ENCODE data around the gene KAZN.

- TF ChIP-seq CTCF (conservative IDR thresholded peaks at IDR 0.05 in 1 of 2, IDR thresholded peaks at IDR 0.05 in 1 of 2; ENCODE audit: low read depth in 1 of 2, low read length in 2 of 2), result no peak
- no peak for TF ChIP-seq EZH2 (IDR thresholded peaks at IDR 0.05; ENCODE audit: low read length, missing control alignments)
Observed at GRCh38 chr1:15068152-15068551, 469.7 kb downstream of the KAZN start.

Measured in fibroblast of lung (primary cell).